HG03060 (cell line): ENCODE results near the gene PFN3.
"Not testable (repeated sequence)": the region's sequence is repeated elsewhere in the genome, so short reads cannot be mapped to it uniquely, and the experiment has no call there.

Experiments used
- ATAC-seq: cut with Tn5 transposase; IDR thresholded peaks from one replicate; pipeline ENCODE4 v1.9.1; 2021; ENCODE audit warnings: low read depth, moderate number of reproducible peaks; ENCODE audit not compliant: unreplicated experiment

The PFN3 gene

GRCh38 chr5:177425801-177426565, 25.5 kb upstream of the PFN3 start:
- ATAC-seq, result peak; percentile 75

DNA sequence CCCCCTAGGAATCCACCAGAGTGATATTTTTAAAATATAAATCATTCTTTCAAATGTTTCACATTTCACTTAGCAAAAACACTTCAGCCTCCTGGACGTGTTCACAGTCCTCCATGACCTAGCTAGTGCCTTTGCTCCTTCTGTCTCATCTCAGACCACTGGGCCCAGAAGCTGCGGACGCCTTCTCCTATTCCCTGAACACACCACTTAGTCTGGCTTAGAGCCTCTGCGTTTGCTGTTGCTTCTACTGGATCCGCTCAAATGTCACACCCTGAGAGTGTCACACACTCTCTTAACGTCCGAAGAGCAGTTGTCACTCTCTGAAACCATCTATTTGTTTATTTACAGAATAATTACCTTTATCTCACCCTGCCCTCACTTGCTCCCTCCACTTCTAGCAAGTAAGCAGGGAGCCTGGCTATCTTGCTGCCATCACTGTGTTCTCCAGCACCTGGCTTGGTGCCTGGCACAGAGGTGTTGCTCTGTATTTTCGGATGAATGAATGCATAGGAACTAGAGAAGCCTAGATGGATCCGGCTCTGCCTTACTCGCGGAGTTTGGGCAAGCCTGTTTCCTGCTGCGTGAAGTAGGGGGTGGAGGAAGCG, 24.8 kb upstream of the PFN3 start:
- ATAC-seq, result no peak

DNA sequence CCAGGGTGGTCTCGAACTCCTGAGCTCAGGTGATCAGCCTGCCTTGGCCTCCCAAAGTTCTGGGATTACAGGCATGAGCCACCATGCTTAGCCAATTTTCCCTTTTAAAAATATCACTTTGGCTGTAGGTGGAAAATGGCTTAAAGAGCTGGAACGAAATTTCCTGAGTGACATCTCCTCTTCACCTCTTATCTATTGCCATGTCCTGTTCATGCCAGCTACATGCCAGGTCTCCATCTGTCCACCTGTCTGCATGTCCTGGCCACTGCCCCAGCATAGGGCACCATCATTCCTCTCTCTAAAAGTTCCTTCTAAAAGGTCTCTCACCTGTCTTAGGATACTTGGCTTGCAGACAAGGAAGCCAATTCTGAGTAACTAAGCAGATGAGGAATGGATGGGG, 23.2 kb upstream of the PFN3 start:
- ATAC-seq, result no peak

DNA sequence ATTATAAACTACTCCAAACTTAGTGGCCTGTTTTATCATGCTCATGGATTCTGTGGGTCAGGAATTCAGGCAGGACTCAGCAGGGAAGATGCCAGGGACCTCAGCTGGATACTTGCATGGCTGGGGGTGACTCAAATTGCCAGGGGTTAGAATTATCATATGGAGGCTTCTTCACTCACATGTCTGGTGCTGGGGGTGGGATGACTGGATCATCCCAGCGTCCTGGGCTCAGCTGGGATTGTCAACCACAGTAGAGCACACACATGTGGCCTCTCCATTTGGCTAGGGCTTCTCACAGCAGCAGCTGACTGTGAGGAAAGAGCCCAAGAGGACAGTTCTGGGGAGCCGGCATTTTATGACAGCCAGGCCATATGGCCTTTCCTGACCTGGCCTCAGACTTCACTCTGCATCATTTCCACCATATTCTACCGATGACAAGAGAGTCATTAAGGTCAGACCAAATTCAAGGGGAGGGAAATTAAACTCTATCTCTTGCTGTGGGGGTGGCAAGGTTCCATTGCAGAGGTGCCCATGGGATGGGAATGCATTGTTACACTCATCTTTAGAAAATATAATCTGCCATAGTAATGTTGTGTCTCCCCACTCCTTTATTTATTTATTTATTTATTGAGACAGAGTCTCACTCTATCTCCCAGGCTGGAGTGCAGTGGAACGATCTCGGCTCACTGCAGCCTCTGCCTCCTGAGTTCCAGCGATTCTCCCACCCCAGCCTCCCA, 20.8 kb upstream of the PFN3 start:
- no peak for ATAC-seq

GRCh38 chr5:177420472-177420871, 20.0 kb upstream of the PFN3 start:
- not testable (repeated sequence) for ATAC-seq

DNA sequence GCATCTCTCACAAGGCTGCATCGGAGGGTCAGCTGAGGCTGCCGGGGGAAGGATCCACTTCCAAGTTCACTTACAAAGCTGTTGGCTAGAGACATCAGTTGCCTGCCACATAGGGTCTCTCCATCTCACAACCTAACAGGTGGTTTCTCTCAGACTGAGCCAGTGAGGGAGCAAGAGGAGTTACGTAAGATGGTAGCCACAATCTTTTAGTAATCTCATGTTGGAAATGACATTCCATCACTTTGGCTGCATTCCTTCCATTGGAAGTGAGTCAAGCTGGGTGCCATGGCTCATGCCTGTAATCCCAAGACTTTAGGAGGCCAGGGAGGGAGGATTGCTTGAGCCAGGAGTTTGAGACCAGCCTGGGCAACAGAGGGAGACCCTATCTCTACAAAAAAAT, 18.6 kb upstream of the PFN3 start:
- no peak for ATAC-seq

DNA sequence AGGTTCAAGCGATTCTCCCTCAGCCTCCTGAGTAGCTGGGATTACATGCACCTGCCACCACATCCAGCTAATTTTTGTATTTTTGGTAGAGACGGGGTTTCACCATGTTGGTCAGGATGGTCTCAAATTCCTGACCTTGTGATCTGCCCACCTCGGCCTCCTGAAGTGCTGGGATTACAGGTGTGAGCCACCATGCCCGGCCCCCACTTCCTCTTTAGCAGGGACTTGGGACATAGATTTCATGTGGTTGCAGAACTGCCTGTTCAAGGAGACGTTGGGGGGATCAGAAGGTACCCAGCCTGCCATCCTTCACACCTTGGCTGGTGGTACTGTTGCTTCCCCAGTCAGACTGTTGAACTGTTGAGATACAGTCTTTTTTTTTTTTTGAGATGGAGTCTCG, 16.6 kb upstream of the PFN3 start:
- not testable (repeated sequence) for ATAC-seq

DNA sequence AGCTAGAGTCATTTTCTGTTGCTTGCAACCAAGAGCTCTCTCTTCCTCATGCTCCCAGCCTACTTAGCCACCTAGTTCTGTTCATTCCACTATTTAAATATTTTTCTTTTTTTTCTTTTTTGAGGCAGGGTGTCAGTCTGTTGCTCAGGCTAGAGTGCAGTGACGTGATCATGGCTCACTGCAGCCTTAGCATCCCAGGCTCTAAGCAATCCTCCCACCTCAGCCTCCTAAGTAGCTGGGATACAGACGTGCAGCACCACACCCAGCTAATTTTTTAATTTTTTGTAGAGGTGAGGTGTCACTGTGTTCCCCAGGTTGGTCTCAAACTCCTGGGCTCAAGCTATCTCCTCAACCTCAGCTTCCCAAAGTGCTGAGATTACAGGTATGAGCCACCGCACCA, 14.0 kb upstream of the PFN3 start:
- ATAC-seq, result no peak

- ATAC-seq, result peak; percentile 65
These were observed 12.3 kb upstream of the PFN3 start for GRCh38 chr5:177412603-177413233.

DNA sequence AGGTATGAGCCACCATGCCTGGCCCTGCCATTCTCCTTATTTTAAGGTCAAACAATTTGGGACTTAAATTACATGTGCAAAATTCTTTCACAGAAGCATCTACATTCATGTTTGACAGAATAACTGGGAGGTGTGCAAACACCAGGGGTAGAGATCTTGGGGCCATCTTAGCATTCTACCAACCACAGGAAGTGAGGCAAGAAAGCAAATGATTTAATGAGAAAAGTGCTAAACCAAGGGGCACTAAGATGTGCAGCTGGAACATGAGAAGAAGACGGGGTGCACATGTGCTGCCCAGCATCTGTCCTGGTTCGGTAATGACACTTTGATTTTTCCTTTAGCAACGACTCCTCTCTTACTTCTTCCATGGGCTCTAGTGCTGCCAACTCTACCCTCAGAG, 10.1 kb upstream of the PFN3 start:
- no peak for ATAC-seq

GRCh38 chr5:177409043-177409801, 8.8 kb upstream of the PFN3 start, which contains the start of gene F12:
Gene F12 (minus strand): TSS chr5:177409564. CDS start chr5:177409527, 37 bp downstream.
- no peak for ATAC-seq

DNA sequence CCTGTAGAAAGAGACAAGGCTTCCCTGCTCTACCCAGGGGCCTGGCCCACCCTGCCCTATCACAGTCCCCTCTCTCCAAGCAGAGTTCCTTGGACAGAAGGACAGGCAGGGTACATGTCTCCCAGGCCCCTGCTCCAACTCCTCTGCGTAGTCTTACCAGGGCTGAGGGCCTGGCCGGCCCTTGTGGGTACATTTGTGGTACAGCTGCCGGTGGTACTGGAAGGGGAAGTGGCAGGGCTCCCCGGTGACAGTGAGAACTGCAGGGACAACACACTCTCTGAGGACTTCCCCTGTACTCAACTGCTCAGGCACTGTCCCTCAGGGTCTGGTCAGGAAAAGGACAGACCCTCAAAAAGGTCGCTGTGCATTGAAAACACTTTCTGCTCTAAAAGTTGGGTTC, 5.3 kb upstream of the PFN3 start:
- ATAC-seq, result no peak

DNA sequence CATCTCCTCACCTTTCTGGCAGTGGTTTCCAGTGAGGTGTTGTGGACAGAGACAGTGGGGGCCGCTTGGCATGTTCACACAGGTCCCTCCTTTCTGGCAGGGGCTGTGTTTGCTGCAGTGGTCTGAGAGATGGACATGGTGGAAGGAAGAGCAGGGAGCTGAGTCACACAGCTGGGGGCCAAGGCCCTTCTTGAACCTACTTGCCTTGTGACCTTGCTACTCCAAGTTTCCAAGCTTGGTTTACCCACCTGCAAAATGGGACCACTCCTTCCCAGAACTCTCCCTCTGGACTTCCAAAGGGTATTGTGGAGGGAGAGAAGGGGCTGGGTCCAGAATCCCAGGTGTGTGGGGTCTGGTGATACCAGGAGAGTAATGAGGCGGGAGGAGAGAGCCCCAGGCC, 4.9 kb upstream of the PFN3 start:
- ATAC-seq, result no peak

GRCh38 chr5:177404641-177405179, 4.2 kb upstream of the PFN3 start:
- no peak for ATAC-seq

DNA sequence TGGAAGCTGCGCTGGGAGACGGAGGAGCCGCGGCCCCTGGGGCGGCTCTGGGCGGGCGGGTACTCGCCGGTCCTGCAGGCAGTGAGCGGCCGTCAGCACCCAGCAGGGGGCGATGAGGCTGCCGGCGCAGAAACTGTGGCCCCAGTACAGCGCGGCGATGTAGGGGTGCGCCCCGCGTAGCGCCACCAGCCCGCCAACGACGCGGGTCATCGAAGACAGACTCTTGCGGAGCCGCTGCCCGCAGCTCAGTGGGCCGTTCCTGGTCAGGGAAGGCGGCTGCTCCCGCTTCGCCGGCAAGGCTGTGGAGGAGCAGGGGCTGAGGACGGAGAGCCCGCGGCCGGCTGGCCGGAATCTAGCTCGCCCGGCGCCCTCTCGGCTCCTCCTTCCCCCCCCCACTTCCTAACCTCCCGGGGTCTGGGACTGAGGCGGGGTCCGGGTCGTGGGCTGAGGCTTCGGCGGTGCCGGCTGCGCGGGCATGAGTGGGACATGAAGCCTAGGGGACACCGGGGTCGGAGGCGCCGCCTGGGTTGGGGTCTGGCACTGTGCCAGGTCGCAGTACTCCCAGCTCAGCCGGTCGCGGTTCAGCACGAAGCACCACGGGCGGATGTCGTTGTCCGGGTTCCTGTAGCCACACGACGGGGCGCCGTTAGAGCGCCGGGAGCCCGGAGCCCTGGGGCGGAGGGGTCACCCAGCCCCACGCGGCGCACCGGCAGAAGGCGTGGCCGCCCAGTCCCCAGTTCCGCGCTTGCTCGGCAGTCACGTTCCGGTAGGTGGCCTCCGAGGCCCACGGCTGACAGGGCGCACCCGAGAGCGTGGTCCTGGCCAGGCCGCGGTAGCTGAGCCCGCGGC, 3.6 kb upstream of the PFN3 start:
- ATAC-seq, result peak; percentile 42

- ATAC-seq, result peak; percentile 2
These were observed 2.8 kb upstream of the PFN3 start for GRCh38 chr5:177403102-177403791.

DNA sequence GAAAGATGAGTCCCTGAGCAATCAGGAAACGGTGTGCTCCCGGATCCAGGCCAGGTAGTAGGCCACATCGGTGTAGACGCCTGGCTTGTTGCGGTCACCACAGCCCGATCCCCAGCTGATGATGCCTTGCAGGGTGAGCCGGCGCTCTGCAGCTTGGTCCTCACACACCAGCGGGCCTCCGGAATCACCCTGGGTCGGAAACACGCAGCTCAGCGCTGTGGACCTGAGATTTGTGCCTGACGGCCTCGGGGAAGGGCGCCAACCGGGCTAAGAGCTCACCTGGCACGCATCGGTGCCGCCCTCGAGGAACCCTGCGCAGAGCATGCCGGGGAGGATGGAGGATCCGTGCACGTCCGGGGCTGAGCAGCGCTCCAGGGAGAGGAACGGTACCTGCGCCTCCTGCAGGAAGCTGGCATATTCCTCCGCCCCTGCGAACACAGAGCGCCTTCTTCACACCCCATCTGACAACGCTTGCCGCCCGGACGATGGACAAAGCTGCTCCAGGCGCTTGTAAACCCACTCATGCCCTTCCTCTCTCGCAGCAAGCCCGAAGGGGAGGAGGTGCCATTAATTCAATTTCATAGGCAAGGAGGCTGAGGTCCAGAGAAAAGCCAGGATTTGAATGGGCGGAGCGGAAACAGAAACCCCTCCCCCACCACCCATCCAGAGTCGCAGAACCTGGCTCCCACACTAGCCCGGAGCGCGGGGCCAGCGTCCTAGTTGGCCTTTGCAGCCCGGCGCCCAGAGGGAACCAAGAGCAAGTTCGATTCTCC, 2.0 kb upstream of the PFN3 start:
- ATAC-seq, result no peak

GRCh38 chr5:177397875-177398390, 2.5 kb downstream of the PFN3 start:
- ATAC-seq, result no peak
